GM21825 (cell line): ENCODE measurements around the gene DRD2.

Source experiments
- ATAC-seq: cut with Tn5 transposase; IDR thresholded peaks from one replicate; pipeline ENCODE4 v1.9.1; 2021; ENCODE audit warnings: mild to moderate bottlenecking, moderate library complexity; ENCODE audit not compliant: unreplicated experiment

The DRD2 gene

DNA sequence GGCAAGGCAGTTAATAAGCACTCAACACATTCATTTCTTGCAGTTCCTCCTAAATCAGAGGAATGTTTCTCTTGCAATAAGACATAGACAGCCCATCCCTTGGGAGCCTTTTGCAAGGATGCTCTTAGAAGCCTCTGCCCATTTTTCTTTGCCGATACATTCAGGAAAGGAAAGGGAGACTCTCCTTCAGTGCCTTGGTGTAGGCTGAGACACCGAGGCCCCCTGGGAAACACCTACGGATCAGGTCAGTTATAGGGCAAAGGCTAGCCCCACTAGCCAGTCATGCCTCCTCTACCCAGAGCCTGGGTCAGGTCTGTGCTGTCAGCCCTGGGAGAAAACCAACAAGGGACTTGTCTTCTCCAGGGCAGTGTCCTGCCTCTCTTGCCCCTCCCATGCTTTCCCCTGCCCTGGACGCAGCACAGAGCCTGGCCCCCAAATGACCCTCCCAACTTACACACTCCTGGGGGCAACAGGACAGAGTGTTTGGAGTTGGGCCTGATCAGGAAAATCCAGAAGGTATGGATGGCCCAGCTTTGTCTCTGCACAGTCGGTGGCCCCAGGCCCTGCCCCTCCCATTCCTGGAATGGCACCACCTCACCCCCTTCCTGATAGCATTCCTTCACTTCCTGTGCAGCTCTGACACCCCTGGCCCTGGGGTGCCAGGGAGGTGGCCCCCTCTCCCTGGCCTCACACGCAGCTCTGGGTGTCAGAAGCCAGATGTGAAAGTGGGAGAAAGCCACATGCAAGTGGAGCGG, 69.3 kb downstream of the DRD2 start:
- ATAC-seq: no peak

GRCh38 chr11:113404859-113405430, 70.3 kb downstream of the DRD2 start:
- no peak for ATAC-seq

GRCh38 chr11:113401718-113402117, 73.5 kb downstream of the DRD2 start:
- ATAC-seq: no peak

- ATAC-seq: no peak
Measured at GRCh38 chr11:113400631-113401230, 74.5 kb downstream of the DRD2 start.

DNA sequence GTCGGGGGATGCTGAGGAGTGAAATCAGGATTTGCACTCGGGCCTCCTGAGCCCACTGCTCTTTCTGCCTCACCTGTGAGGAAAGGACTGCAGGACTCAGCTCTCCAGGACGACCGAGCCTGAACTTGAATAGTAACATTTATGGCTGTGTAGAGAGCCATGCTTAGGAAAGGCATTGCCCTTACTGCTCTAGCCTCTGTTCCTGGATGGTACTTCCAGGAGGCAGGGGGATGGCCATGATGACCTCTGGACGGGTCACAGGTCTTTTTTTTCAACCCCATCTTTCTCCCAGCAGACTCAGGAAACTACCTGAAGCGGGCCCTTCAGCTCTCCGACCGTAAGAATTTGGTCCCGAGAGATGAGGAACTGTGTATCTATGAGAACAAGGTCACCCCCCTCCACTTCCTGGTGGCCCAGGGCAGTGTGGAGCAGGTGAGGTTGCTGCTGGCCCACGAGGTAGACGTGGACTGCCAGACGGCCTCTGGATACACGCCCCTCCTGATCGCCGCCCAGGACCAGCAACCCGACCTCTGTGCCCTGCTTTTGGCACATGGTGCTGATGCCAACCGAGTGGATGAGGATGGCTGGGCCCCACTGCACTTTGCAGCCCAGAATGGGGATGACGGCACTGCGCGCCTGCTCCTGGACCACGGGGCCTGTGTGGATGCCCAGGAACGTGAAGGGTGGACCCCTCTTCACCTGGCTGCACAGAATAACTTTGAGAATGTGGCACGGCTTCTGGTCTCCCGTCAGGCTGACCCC, 76.3 kb downstream of the DRD2 start:
- no peak for ATAC-seq

DNA sequence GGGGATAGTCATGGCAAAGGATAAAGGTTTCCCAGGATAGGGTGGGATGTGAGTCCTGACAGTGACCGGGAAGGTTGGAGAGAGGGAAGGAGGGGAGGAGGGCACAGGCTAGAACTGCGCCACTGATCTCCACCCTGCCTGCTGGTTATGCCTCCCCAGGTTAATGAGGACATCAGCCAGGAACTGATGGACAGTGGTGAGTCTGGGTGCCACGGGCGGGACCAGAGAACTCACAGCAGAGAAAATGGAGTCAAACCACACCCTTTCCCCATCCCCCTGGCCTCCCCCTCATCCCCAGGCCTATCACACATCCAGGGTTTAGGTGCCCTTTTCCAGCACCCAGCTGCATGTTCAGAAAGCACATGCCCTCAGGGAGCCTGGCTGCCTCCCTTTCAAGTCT, 77.4 kb downstream of the DRD2 start:
- no peak for ATAC-seq

- ATAC-seq: no peak
Measured at GRCh38 chr11:113397212-113397611, 78.0 kb downstream of the DRD2 start.

GRCh38 chr11:113396690-113397089, 78.5 kb downstream of the DRD2 start:
- ATAC-seq: no peak

DNA sequence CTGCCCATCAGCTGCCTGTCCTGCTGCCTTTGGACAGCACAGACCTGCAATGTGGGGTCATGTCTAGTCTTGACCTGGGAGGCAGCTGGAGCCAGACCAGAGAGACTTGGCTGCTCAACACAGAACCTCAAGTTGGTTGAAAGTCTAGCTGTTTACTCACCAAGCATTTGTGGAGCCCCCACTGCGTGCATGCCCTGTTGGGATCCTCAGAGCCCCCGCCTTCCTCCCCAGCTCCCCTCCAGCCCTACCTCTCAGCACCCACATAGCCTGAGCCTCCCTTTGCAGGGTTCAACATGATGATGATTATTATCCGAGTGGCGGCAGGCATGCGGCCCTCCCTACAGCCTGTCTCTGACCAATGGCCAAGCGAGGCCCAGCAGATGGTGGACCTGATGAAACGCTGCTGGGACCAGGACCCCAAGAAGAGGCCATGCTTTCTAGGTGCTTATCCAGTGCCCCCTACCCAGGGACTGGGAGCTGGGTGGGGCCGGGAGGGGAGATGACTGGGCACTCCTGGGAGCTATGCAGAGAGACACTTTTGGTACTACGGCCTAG, 79.3 kb downstream of the DRD2 start:
- ATAC-seq: no peak

DNA sequence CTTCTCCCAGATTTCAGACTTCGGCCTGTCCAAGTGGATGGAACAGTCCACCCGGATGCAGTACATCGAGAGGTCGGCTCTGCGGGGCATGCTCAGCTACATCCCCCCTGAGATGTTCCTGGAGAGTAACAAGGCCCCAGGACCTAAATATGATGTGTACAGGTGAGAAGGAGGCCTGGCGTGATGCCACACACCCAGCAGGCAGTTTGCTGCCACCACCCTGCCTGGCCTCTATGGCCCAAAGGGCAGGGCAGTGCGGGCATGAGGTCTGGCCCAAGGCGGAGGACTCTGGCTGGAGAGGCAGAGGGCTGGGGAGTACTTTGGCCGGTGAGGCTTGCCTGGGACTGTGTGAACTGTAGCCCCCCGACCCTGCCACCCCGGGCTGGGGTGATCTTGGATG, 80.3 kb downstream of the DRD2 start:
- no peak for ATAC-seq

GRCh38 chr11:113393501-113393985, 81.7 kb downstream of the DRD2 start:
- no peak for ATAC-seq

DNA sequence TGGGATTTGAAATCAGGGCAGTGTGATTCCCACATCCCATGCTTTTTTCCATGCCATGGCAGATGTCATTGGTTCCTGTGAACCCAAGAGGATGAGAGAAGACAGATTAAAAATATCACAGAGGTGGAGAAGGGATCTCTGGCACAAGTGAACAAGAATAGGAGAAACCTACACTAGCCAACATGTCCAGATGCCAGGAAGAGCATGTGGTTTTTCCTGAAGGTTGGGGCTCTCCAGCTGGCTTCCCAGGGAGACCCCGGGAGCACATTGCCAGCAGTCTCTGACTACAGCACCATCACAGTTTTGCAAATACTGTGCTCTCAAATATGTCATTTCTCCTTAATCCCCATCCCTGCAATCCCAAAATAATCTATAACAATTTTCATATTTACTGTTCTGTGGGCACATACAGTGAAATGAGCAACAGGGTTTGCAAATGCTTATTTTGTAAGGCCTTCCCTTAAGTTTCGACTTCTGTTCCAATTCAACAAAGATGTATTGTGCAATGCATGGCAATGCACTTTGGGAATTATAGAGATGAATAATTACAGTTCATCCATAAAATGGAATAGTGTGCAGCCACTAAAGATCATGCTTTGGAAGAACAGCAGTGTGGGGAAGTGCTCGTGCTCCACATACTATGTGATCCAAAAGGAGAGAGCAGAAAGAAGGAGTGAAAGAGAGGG, 82.8 kb downstream of the DRD2 start:
- no peak for ATAC-seq

GRCh38 chr11:113389272-113389671, 85.9 kb downstream of the DRD2 start:
- ATAC-seq: no peak

DNA sequence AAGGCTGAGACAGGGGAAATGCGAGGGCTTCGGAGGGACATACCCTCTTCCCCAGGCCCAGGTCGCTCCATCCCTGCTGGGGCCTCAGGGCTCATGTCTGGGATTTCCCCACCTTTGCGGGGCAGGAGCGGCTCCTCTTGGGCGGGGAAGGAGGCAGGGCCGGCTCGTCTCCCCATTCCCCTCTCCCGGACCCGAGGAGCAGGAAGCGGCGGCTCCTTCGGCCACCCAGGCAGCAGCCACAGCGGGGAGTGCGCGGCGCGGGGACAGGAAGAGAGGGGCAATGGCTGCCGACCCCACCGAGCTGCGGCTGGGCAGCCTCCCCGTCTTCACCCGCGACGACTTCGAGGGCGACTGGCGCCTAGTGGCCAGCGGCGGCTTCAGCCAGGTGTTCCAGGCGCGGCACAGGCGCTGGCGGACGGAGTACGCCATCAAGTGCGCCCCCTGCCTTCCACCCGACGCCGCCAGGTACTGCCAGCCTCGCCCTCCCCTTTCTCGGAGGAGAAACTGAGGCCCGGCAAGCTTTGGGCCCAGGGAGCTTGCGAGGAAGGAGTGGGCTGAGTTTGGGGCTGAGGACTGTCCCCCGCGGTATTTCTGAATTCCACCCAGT, 87.5 kb downstream of the DRD2 start, which contains the start of gene ANKK1:
ANKK1 (plus strand) TSS at position 175 of the 607 bp plus-strand sequence; CDS start at position 281, 106 bp downstream.
- ATAC-seq: no peak

DNA sequence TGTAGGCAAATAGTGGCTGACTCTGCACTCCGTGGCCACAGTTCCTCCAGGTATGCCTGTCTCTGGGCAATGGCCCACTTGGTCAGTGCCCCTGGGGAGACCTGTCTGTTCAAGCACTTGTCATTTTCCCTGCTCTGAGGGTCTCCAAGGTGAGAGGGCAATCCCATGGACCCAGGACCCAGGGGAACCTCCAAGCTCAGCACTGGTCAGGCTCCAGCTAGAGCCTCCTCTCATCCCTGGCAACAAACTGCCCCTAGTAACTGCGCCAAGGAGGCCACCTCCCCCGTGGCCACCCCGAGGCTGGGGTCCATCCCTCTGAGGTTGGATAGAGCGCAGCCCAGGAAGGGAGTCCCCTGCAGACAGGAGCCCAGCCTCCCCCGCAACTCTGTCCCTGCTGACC, 88.3 kb downstream of the DRD2 start:
- ATAC-seq: no peak

DNA sequence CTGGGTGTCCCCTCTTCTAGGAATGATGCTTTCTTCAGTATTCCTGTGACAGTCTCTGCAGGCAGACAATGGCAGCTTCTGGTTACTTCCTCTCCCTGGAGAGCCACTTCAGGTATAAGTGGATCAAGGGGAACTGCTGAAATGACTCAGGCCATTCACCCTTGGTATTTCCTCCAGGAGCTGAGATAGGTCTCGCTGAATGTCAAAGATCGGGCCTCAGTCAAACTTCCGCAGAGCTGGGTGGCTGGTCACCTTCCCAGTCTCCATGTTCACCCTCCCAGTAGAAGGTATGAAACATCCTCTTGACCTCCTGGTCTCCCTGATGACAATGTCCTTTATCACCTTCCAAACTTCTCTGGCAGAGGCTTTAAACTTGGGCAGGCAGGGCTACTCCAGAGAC, 89.4 kb downstream of the DRD2 start:
- no peak for ATAC-seq

DNA sequence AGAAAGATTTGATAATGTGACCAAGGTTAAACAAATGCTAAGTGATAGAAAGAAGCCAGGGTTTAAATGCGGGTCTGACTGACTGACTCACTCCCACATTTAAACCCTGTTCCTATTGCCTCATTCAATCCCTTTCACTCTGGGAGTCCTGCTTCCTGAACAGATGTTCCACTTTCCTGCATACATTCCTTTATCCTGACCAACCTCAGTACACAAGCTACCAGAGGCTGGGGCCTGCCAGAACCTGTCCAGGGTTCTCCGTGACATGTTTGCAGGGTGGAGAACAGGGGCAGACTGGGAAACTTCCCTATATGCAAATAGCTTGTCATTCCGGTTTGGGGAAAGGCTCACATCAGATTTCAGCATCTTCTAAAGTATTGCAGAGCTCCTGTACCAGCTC, 90.6 kb downstream of the DRD2 start:
- no peak for ATAC-seq

DNA sequence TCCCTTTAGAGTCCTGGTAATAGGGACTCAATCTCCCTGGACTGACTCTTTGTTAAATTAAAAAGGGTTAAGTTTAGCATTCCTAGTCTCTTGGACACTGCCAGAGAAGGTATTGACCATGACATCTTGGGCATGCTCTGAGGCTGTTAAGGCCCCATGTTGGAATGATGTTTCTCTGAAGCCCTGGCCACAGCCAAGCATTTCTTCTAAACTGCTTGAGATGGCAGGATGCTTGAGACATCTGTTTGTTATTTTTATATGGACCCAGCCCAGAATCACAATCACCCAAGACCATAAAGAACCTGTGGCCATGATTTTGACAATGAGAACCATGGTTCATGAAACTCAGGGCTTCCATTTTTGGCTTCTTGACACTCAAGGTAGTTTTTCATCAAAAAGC, 93.1 kb downstream of the DRD2 start:
- no peak for ATAC-seq

DNA sequence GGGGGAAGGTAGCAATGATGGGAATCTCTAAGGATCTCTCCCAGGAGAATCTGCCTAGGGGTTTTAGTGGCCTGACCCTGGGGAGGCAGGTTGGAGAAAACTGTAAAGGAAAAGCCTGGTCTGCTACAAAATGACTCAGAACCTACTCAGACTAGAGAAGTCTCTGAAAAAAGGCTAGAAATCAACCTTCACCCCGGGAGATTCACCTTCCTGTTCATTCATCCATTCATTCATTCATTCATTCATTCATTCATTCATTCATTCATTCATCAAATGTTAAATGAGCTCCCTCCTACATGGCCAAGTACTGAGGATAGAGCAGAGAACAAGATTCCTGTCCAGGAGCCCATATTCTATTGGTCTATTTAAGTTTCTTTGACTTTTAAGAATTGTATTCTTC, 96.5 kb downstream of the DRD2 start:
- no peak for ATAC-seq
